Measurements from ENCODE around the gene FARS2.

DNA sequence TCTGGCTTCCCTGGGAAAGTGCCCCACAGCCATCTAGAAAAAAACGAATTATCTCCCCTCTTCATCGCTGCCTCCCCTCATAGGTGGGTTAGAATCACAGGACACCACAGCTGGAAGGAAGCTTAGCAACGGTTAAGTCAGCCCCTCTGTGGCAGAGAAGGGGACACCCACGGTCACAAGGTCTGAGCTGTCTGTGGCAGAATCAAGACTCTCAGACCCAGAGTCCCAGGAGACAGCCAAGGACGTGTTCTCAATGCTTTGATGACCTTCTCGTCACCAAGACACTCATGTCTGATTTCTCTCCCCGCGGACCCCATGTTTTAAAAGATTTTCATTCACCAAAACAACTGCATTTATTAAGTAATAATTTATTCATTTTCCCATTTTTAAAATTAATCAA, 523.9 kb downstream of the FARS2 start:
- no peak for TF ChIP-seq YY1 (IDR thresholded peaks at IDR 0.05; ENCODE audit: low read depth)
- TF ChIP-seq, protein P1, sequence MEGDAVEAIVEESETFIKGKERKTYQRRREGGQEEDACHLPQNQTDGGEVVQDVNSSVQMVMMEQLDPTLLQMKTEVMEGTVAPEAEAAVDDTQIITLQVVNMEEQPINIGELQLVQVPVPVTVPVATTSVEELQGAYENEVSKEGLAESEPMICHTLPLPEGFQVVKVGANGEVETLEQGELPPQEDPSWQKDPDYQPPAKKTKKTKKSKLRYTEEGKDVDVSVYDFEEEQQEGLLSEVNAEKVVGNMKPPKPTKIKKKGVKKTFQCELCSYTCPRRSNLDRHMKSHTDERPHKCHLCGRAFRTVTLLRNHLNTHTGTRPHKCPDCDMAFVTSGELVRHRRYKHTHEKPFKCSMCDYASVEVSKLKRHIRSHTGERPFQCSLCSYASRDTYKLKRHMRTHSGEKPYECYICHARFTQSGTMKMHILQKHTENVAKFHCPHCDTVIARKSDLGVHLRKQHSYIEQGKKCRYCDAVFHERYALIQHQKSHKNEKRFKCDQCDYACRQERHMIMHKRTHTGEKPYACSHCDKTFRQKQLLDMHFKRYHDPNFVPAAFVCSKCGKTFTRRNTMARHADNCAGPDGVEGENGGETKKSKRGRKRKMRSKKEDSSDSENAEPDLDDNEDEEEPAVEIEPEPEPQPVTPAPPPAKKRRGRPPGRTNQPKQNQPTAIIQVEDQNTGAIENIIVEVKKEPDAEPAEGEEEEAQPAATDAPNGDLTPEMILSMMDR (IDR thresholded peaks at IDR 0.05), result no peak
- TF ChIP-seq, protein P2, sequence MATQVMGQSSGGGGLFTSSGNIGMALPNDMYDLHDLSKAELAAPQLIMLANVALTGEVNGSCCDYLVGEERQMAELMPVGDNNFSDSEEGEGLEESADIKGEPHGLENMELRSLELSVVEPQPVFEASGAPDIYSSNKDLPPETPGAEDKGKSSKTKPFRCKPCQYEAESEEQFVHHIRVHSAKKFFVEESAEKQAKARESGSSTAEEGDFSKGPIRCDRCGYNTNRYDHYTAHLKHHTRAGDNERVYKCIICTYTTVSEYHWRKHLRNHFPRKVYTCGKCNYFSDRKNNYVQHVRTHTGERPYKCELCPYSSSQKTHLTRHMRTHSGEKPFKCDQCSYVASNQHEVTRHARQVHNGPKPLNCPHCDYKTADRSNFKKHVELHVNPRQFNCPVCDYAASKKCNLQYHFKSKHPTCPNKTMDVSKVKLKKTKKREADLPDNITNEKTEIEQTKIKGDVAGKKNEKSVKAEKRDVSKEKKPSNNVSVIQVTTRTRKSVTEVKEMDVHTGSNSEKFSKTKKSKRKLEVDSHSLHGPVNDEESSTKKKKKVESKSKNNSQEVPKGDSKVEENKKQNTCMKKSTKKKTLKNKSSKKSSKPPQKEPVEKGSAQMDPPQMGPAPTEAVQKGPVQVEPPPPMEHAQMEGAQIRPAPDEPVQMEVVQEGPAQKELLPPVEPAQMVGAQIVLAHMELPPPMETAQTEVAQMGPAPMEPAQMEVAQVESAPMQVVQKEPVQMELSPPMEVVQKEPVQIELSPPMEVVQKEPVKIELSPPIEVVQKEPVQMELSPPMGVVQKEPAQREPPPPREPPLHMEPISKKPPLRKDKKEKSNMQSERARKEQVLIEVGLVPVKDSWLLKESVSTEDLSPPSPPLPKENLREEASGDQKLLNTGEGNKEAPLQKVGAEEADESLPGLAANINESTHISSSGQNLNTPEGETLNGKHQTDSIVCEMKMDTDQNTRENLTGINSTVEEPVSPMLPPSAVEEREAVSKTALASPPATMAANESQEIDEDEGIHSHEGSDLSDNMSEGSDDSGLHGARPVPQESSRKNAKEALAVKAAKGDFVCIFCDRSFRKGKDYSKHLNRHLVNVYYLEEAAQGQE (IDR thresholded peaks at IDR 0.05; ENCODE audit: low read depth, low read length), result no peak
- no peak for TF ChIP-seq POLR2AphosphoS5 (IDR thresholded peaks at IDR 0.05; ENCODE audit: low read depth, low read length)
- TF ChIP-seq EZH2phosphoT487 (IDR thresholded peaks at IDR 0.05; ENCODE audit: borderline replicate concordance, low read depth), result no peak
- no peak for TF ChIP-seq EP300 (IDR thresholded peaks at IDR 0.05; ENCODE audit: borderline replicate concordance in 1 of 2, low read depth in 1 of 2, low read length in 1 of 2)
- no peak for TF ChIP-seq TEAD4 (IDR thresholded peaks at IDR 0.05; ENCODE audit: borderline replicate concordance, insufficient read depth)
